Measurements from ENCODE around the gene SLC34A3.

DNA sequence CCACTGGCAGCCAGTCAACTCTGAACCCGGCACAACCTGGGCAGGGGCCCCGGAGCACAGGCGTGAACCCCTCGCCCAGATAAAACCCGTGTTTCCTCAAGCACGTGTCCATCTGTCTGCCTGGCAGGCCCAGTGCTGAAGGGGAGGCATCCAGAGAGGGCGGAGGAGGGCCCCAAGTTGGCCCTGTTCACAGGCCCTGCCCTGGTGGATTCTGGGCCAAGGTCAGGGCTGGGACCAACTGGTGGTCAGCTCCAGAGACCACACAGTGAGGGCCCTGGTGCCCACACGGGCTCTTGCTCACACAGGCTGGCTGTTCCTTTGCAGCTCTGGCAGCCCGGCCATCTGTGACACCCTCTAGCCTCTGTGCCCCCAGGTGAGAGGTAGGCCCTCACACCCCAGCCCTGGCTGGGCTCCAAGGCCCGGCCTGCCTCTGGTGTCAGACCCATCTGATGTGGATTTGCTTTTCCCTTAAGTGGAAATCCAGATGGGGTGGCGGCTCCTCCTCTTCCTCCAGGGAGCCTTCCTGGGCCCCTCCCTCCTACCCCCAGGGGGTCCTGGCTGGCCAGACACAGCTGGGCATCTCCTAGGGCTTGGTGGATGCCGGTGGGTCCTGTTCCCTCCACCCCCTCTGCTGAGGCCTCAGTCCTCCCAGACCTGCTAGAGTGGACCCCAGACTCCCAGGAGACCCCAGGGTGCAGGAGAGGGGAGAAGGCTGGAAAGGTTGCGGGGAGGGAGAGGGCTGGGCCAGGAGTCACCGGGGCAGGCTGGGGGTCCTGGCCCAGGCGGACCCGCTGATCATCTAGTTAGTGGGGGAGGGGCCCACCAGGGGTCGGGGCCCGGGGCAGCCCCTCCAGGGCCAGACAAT lies 19.9 kb downstream of the SLC34A3 start:
- TF ChIP-seq, protein P1, sequence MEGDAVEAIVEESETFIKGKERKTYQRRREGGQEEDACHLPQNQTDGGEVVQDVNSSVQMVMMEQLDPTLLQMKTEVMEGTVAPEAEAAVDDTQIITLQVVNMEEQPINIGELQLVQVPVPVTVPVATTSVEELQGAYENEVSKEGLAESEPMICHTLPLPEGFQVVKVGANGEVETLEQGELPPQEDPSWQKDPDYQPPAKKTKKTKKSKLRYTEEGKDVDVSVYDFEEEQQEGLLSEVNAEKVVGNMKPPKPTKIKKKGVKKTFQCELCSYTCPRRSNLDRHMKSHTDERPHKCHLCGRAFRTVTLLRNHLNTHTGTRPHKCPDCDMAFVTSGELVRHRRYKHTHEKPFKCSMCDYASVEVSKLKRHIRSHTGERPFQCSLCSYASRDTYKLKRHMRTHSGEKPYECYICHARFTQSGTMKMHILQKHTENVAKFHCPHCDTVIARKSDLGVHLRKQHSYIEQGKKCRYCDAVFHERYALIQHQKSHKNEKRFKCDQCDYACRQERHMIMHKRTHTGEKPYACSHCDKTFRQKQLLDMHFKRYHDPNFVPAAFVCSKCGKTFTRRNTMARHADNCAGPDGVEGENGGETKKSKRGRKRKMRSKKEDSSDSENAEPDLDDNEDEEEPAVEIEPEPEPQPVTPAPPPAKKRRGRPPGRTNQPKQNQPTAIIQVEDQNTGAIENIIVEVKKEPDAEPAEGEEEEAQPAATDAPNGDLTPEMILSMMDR (IDR thresholded peaks at IDR 0.05), result no peak
- TF ChIP-seq POLR2A (IDR thresholded peaks at IDR 0.05) (no peak), EP300 (IDR thresholded peaks at IDR 0.05) (no peak)

Measured in ovary (tissue), 3 donors.